ENCODE measurements around the gene EXOC4.

DNA sequence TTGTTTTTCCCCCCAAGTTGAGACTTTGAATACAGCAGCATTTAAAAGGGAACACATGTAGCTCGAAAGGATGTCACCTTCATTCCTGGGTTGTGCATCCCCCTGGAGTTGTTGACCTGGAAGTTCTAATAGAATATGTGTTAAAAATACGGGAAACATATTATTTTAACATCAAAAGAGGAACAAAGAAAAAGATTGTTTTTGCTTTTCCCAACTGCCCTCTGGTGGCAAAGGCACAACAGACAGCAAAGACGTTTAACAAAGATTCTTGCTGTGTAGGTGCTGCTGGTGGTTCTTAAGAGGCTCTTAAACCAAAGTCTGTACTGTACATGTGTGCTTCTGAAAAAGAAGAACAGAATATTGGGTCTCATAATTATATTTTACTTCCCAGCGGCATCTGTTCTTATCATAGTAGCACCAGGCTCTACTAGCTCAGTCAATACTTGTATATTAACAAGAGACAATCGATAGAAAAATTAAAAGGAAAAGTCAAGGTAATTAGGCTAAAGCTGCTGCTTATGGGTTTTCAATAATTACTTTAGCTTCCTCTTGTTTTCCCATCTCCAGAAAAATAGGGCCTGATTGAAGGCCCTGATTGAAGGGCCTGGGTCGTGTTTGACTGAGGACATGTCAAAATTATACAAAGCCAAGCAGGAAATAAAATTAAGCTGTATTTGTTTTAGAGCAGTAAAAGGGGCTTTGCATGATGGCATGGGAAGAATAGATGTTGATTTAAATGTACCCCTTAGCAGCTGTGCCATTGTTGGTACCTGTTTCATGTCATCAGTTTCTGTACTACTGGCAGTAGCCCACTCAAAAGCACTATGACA, 490.0 kb downstream of the EXOC4 start:
- no peak for TF ChIP-seq EZH2phosphoT487 (IDR thresholded peaks at IDR 0.05; ENCODE audit: insufficient read depth, low read depth)
- no peak for TF ChIP-seq EZH2 (IDR thresholded peaks at IDR 0.05; ENCODE audit: insufficient read depth, poor library complexity, severe bottlenecking)
